HG02763 (cell line): ENCODE data around the gene LAMA1.
"Not testable (repeated sequence)": the region's sequence is repeated elsewhere in the genome, so short reads cannot be mapped to it uniquely, and the experiment has no call there.

ENCODE experiments used
- ATAC-seq: cut with Tn5 transposase; IDR thresholded peaks from one replicate; pipeline ENCODE4 v1.9.1; 2021; ENCODE audit warnings: mild to moderate bottlenecking, moderate library complexity; ENCODE audit not compliant: unreplicated experiment

LAMA1 gene

GRCh38 chr18:6949800-6950586 is 167.6 kb downstream of the LAMA1 start:
- ATAC-seq = no peak

GRCh38 chr18:6948281-6949055 is 169.1 kb downstream of the LAMA1 start:
- no peak for ATAC-seq

GRCh38 chr18:6947338-6948030 is 170.1 kb downstream of the LAMA1 start:
- ATAC-seq = no peak

- ATAC-seq = no peak
Observed at GRCh38 chr18:6943143-6943542, 174.5 kb downstream of the LAMA1 start.

GRCh38 chr18:6942742-6943141 is 174.9 kb downstream of the LAMA1 start:
- ATAC-seq = no peak

- ATAC-seq = no peak
Observed at GRCh38 chr18:6941996-6942395, 175.6 kb downstream of the LAMA1 start.

GRCh38 chr18:6940451-6940850 is 177.1 kb downstream of the LAMA1 start:
- ATAC-seq = no peak

- no peak for ATAC-seq
Observed at GRCh38 chr18:6939972-6940371, 177.6 kb downstream of the LAMA1 start.

- not testable (repeated sequence) for ATAC-seq
Observed at GRCh38 chr18:6938403-6938802, 179.2 kb downstream of the LAMA1 start.

- no peak for ATAC-seq
Observed at GRCh38 chr18:6938003-6938402, 179.6 kb downstream of the LAMA1 start.

- no peak for ATAC-seq
Observed at GRCh38 chr18:6934859-6935258, 182.7 kb downstream of the LAMA1 start.

GRCh38 chr18:6929370-6930102 is 188.1 kb downstream of the LAMA1 start:
- ATAC-seq = no peak

GRCh38 chr18:6928359-6928758 is 189.2 kb downstream of the LAMA1 start:
- no peak for ATAC-seq

- no peak for ATAC-seq
Observed at GRCh38 chr18:6927153-6927552, 190.4 kb downstream of the LAMA1 start.

GRCh38 chr18:6923220-6923619 is 194.4 kb downstream of the LAMA1 start:
- no peak for ATAC-seq

- no peak for ATAC-seq
Observed at GRCh38 chr18:6921571-6921970, 196.0 kb downstream of the LAMA1 start.

- ATAC-seq = no peak
Observed at GRCh38 chr18:6920099-6920955, 197.3 kb downstream of the LAMA1 start.

GRCh38 chr18:6917072-6917471 is 200.5 kb downstream of the LAMA1 start:
- ATAC-seq = no peak

- no peak for ATAC-seq
Observed at GRCh38 chr18:6901286-6901926, 216.2 kb downstream of the LAMA1 start.

- no peak for ATAC-seq
Observed at GRCh38 chr18:6891788-6892187, 225.8 kb downstream of the LAMA1 start.
